ENCODE data around the gene SSH2.
"Not testable (repeated sequence)": the region's sequence is repeated elsewhere in the genome, so short reads cannot be mapped to it uniquely, and the experiment has no call there.

GRCh38 chr17:29864123-29864522, 65.9 kb downstream of the SSH2 start:
- TF ChIP-seq, protein P1, sequence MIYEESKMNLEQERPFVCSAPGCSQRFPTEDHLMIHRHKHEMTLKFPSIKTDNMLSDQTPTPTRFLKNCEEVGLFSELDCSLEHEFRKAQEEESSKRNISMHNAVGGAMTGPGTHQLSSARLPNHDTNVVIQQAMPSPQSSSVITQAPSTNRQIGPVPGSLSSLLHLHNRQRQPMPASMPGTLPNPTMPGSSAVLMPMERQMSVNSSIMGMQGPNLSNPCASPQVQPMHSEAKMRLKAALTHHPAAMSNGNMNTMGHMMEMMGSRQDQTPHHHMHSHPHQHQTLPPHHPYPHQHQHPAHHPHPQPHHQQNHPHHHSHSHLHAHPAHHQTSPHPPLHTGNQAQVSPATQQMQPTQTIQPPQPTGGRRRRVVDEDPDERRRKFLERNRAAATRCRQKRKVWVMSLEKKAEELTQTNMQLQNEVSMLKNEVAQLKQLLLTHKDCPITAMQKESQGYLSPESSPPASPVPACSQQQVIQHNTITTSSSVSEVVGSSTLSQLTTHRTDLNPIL (CRISPR knock-in tag; IDR thresholded peaks at IDR 0.05; ENCODE audit: low read depth): not testable (repeated sequence)
- TF ChIP-seq SNAI2 (CRISPR knock-in tag; IDR thresholded peaks at IDR 0.05); PATZ1 (CRISPR knock-in tag; IDR thresholded peaks at IDR 0.05; ENCODE audit: borderline replicate concordance); ZFP3 (CRISPR knock-in tag; IDR thresholded peaks at IDR 0.05): not testable (repeated sequence)
- TF ChIP-seq, protein P2, sequence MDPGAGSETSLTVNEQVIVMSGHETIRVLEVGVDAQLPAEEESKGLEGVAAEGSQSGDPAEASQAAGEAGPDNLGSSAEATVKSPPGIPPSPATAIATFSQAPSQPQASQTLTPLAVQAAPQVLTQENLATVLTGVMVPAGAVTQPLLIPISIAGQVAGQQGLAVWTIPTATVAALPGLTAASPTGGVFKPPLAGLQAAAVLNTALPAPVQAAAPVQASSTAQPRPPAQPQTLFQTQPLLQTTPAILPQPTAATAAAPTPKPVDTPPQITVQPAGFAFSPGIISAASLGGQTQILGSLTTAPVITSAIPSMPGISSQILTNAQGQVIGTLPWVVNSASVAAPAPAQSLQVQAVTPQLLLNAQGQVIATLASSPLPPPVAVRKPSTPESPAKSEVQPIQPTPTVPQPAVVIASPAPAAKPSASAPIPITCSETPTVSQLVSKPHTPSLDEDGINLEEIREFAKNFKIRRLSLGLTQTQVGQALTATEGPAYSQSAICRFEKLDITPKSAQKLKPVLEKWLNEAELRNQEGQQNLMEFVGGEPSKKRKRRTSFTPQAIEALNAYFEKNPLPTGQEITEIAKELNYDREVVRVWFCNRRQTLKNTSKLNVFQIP (CRISPR knock-in tag; IDR thresholded peaks at IDR 0.05; ENCODE audit: borderline replicate concordance, low read depth): not testable (repeated sequence)
